ENCODE data around the gene CFAP20.

The CFAP20 gene

GRCh38 chr16:58129097-58129936 is at the start of gene CFAP20:
Gene CFAP20, minus strand, starts transcription at chr16:58129381. Its CDS starts 266 bp downstream, at chr16:58129115.
- DNase-seq (ENCODE audit: extremely low read depth in 1 of 2, low read depth in 1 of 2): peak; percentile 89 to 97

- DNase-seq (ENCODE audit: extremely low read depth in 1 of 2, low read depth in 1 of 2): peak in 1 of 2 donors; percentile 16
These were observed 48.2 kb upstream of the CFAP20 start for GRCh38 chr16:58177353-58177710.

- DNase-seq (ENCODE audit: extremely low read depth in 1 of 2, low read depth in 1 of 2): no peak
These were observed 47.6 kb upstream of the CFAP20 start for GRCh38 chr16:58176608-58177352.

- no peak for DNase-seq (ENCODE audit: extremely low read depth in 1 of 2, low read depth in 1 of 2)
These were observed 41.0 kb upstream of the CFAP20 start for GRCh38 chr16:58170223-58170622.

GRCh38 chr16:58160855-58161254 is 31.7 kb upstream of the CFAP20 start:
- DNase-seq (ENCODE audit: extremely low read depth in 1 of 2, low read depth in 1 of 2): no peak

GRCh38 chr16:58158725-58159124 is 29.5 kb upstream of the CFAP20 start:
- no peak for DNase-seq (ENCODE audit: extremely low read depth in 1 of 2, low read depth in 1 of 2)

GRCh38 chr16:58157951-58158540 is 28.9 kb upstream of the CFAP20 start:
- DNase-seq (ENCODE audit: extremely low read depth in 1 of 2, low read depth in 1 of 2): no peak

- no peak for DNase-seq (ENCODE audit: extremely low read depth in 1 of 2, low read depth in 1 of 2)
These were observed 28.1 kb upstream of the CFAP20 start for GRCh38 chr16:58157239-58157638.

- DNase-seq (ENCODE audit: extremely low read depth in 1 of 2, low read depth in 1 of 2): no peak
These were observed 26.7 kb upstream of the CFAP20 start for GRCh38 chr16:58155839-58156238.

- no peak for DNase-seq (ENCODE audit: extremely low read depth in 1 of 2, low read depth in 1 of 2)
These were observed 25.2 kb upstream of the CFAP20 start for GRCh38 chr16:58154345-58154744.

GRCh38 chr16:58152246-58152868 is 23.2 kb upstream of the CFAP20 start:
- no peak for DNase-seq (ENCODE audit: extremely low read depth in 1 of 2, low read depth in 1 of 2)

- no peak for DNase-seq (ENCODE audit: extremely low read depth in 1 of 2, low read depth in 1 of 2)
These were observed 19.3 kb upstream of the CFAP20 start for GRCh38 chr16:58148526-58148925.

GRCh38 chr16:58148099-58148498 is 18.9 kb upstream of the CFAP20 start:
- no peak for DNase-seq (ENCODE audit: extremely low read depth in 1 of 2, low read depth in 1 of 2)

GRCh38 chr16:58138852-58139251 is 9.7 kb upstream of the CFAP20 start:
- no peak for DNase-seq (ENCODE audit: extremely low read depth in 1 of 2, low read depth in 1 of 2)

GRCh38 chr16:58137581-58137980 is 8.4 kb upstream of the CFAP20 start:
- no peak for DNase-seq (ENCODE audit: extremely low read depth in 1 of 2, low read depth in 1 of 2)

GRCh38 chr16:58128711-58129096 is 477 bp downstream of the CFAP20 start:
- DNase-seq (ENCODE audit: extremely low read depth in 1 of 2, low read depth in 1 of 2): no peak

GRCh38 chr16:58128181-58128631 is 975 bp downstream of the CFAP20 start:
- DNase-seq (ENCODE audit: extremely low read depth in 1 of 2, low read depth in 1 of 2): no peak

GRCh38 chr16:58127634-58128033 is 1.5 kb downstream of the CFAP20 start:
- no peak for DNase-seq (ENCODE audit: extremely low read depth in 1 of 2, low read depth in 1 of 2)

GRCh38 chr16:58127033-58127556 is 2.1 kb downstream of the CFAP20 start:
- no peak for DNase-seq (ENCODE audit: extremely low read depth in 1 of 2, low read depth in 1 of 2)

- DNase-seq (ENCODE audit: extremely low read depth in 1 of 2, low read depth in 1 of 2): no peak
These were observed 2.7 kb downstream of the CFAP20 start for GRCh38 chr16:58126451-58126961.

Measured in stimulated activated CD8-positive, alpha-beta memory T cell treated with anti-CD3 and anti-CD28 coated beads, Interleukin-7, amount 100 ng/mL, for 48 hours (primary cell).